C4-2B (cell line): ENCODE results near the gene CNTN4.

Source experiments
- CTCF ChIP-seq: fragments of 450-650 bp; conservative IDR thresholded peaks from 2 replicates; pipeline ENCODE4 v1.5.1; 2017; ENCODE audit warnings: mild to moderate bottlenecking
- ZFX ChIP-seq: fragments of 450-650 bp; IDR thresholded peaks from 2 replicates; pipeline ENCODE4 v1.6.1; 2017

- TF ChIP-seq CTCF (no peak), ZFX (no peak)
Observed at GRCh38 chr3:2945121-2945520, 846.5 kb downstream of the CNTN4 start.
